ENCODE measurements around the gene JADE3. TPM values are rescaled to one million over a fixed set of nuclear protein-coding genes. Genes with fewer than 3 reads are reported as not detected.

JADE3 gene
- total and polyA plus RNA-seq, 2 experiments from 2014 or later = 4.5 to 15.3 TPM

DNA sequence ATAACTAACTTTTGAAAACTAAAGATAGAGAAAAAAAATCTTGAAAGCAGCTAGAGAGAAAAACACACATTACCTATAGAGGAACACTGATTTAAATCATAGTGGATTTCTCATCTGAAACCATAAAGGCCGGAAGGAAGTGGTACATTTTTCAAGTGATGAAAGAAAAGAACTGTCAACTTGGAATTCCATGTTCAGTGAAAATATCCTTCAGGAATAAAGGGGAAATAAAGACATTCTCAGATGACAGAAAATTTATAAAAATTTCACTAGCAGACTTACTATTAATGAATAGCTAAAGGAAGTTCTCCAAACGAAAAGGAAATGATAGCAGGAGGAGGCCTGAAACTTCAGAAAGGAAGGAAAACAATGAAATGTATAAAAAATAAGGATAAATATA, 7.6 kb upstream of the JADE3 start:
- no peaks in the 10 kb centered on the region for H3K9me3 Mint-ChIP-seq
- H3K36me3 Mint-ChIP-seq (ENCODE audit: low read depth) = no peaks in the 10 kb centered on the region
- peaks cover 9% of the 10 kb centered on the region; the same call in 2 of the 3 replicates for H3K4me1 Mint-ChIP-seq
- H3K79me2 ChIP-seq (replicated peaks; ENCODE audit: insufficient read depth) = no peaks in the 10 kb centered on the region
- H3K27me3 ChIP-seq (ENCODE audit: insufficient read depth) = no peaks in the 10 kb centered on the region
- no peak for TF ChIP-seq POLR2AphosphoS5 (IDR thresholded peaks at IDR 0.05; ENCODE audit: low read depth)
- TF ChIP-seq JUNB (IDR thresholded peaks at IDR 0.05; ENCODE audit: unreplicated experiment) = no peak
- no peak for TF ChIP-seq NANOG (IDR thresholded peaks at IDR 0.05; ENCODE audit: borderline replicate concordance)
- TF ChIP-seq, protein P1, sequence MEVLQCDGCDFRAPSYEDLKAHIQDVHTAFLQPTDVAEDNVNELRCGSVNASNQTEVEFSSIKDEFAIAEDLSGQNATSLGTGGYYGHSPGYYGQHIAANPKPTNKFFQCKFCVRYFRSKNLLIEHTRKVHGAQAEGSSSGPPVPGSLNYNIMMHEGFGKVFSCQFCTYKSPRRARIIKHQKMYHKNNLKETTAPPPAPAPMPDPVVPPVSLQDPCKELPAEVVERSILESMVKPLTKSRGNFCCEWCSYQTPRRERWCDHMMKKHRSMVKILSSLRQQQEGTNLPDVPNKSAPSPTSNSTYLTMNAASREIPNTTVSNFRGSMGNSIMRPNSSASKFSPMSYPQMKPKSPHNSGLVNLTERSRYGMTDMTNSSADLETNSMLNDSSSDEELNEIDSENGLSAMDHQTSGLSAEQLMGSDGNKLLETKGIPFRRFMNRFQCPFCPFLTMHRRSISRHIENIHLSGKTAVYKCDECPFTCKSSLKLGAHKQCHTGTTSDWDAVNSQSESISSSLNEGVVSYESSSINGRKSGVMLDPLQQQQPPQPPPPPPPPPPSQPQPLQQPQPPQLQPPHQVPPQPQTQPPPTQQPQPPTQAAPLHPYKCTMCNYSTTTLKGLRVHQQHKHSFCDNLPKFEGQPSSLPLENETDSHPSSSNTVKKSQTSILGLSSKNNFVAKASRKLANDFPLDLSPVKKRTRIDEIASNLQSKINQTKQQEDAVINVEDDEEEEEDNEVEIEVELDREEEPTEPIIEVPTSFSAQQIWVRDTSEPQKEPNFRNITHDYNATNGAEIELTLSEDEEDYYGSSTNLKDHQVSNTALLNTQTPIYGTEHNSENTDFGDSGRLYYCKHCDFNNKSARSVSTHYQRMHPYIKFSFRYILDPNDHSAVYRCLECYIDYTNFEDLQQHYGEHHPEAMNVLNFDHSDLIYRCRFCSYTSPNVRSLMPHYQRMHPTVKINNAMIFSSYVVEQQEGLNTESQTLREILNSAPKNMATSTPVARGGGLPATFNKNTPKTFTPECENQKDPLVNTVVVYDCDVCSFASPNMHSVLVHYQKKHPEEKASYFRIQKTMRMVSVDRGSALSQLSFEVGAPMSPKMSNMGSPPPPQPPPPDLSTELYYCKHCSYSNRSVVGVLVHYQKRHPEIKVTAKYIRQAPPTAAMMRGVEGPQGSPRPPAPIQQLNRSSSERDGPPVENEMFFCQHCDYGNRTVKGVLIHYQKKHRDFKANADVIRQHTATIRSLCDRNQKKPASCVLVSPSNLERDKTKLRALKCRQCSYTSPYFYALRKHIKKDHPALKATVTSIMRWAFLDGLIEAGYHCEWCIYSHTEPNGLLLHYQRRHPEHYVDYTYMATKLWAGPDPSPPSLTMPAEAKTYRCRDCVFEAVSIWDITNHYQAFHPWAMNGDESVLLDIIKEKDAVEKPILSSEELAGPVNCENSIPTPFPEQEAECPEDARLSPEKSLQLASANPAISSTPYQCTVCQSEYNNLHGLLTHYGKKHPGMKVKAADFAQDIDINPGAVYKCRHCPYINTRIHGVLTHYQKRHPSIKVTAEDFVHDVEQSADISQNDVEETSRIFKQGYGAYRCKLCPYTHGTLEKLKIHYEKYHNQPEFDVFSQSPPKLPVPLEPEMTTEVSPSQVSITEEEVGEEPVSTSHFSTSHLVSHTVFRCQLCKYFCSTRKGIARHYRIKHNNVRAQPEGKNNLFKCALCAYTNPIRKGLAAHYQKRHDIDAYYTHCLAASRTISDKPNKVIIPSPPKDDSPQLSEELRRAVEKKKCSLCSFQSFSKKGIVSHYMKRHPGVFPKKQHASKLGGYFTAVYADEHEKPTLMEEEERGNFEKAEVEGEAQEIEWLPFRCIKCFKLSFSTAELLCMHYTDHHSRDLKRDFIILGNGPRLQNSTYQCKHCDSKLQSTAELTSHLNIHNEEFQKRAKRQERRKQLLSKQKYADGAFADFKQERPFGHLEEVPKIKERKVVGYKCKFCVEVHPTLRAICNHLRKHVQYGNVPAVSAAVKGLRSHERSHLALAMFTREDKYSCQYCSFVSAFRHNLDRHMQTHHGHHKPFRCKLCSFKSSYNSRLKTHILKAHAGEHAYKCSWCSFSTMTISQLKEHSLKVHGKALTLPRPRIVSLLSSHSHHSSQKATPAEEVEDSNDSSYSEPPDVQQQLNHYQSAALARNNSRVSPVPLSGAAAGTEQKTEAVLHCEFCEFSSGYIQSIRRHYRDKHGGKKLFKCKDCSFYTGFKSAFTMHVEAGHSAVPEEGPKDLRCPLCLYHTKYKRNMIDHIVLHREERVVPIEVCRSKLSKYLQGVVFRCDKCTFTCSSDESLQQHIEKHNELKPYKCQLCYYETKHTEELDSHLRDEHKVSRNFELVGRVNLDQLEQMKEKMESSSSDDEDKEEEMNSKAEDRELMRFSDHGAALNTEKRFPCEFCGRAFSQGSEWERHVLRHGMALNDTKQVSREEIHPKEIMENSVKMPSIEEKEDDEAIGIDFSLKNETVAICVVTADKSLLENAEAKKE (CRISPR knock-in tag; IDR thresholded peaks at IDR 0.05) = no peak
- TF ChIP-seq, protein P2, sequence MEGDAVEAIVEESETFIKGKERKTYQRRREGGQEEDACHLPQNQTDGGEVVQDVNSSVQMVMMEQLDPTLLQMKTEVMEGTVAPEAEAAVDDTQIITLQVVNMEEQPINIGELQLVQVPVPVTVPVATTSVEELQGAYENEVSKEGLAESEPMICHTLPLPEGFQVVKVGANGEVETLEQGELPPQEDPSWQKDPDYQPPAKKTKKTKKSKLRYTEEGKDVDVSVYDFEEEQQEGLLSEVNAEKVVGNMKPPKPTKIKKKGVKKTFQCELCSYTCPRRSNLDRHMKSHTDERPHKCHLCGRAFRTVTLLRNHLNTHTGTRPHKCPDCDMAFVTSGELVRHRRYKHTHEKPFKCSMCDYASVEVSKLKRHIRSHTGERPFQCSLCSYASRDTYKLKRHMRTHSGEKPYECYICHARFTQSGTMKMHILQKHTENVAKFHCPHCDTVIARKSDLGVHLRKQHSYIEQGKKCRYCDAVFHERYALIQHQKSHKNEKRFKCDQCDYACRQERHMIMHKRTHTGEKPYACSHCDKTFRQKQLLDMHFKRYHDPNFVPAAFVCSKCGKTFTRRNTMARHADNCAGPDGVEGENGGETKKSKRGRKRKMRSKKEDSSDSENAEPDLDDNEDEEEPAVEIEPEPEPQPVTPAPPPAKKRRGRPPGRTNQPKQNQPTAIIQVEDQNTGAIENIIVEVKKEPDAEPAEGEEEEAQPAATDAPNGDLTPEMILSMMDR (conservative IDR thresholded peaks at IDR 0.05; ENCODE audit: low read depth in 2 of 2) = no peak
- no peaks in the 10 kb centered on the region for H3K27me3 Mint-ChIP-seq (ENCODE audit: insufficient read depth, low read depth, poor library complexity)
- H4K20me1 ChIP-seq (replicated peaks; ENCODE audit: insufficient read depth) = no peaks in the 10 kb centered on the region
- H3K27ac Mint-ChIP-seq = no peak overlapping the region
- H3K9me2 ChIP-seq (ENCODE audit: insufficient read depth) = no peaks in the 10 kb centered on the region
- H3K36me3 ChIP-seq (ENCODE audit: insufficient read depth) = no peaks in the 10 kb centered on the region
- H3K27ac ChIP-seq (ENCODE audit: low read depth) = no peak overlapping the region
- DNase-seq (ENCODE audit: low spot score) (no peak), ATAC-seq (no peak)
- no peak overlapping the region for H3K4me2 ChIP-seq
- H2AFZ ChIP-seq = no peak overlapping the region
- H3K4me3 Mint-ChIP-seq = no peak overlapping the region
- no peaks in the 10 kb centered on the region for H3K4me1 ChIP-seq (ENCODE audit: insufficient read depth)
- H3K4me3 ChIP-seq = no peak overlapping the region
- no peaks in the 10 kb centered on the region for H3F3A ChIP-seq (replicated peaks; ENCODE audit: low read depth)

All from GM23338 (cell line).